ENCODE measurements around the gene PLXNC1. TPM values are rescaled to one million over a fixed set of nuclear protein-coding genes. Genes with fewer than 3 reads are reported as not detected.

Gene PLXNC1
- total and polyA plus RNA-seq, 9 of the 15 experiments (the other 6 are each of a cell fraction or from before 2014, with no cell fraction given), result 0.08 to 0.87 (median 0.28) TPM

GRCh38 chr12:94147387-94147990 is 888 bp upstream of the PLXNC1 start:
- Histone ChIP-seq H3K27ac (ENCODE audit: extremely low read depth, low read depth, low read length) (no peak overlapping the region), H3K9me3 (replicated peaks; ENCODE audit: control insufficient read depth, insufficient read depth, low read depth, low read length) (no peaks in the 10 kb centered on the region), H3K4me1 (replicated peaks in 1 of 2; ENCODE audit: control insufficient read depth in 2 of 2, insufficient read depth in 2 of 2, low read length in 2 of 2) (peaks cover 9 to 19% of the 10 kb centered on the region in 2 experiments; a peak in 4 of 5 replicates), H2AFZ (ENCODE audit: low read depth, low read length) (no peak overlapping the region), H3K27me3 (ENCODE audit: control insufficient read depth in 2 of 2, insufficient read depth in 2 of 2, low read length in 2 of 2) (peaks cover 21 to 60% of the 10 kb centered on the region in 2 experiments; a peak in 4 of 5 replicates), H3K79me2 (ENCODE audit: control insufficient read depth, insufficient read depth, low read length) (no peaks in the 10 kb centered on the region), H3K4me2 (ENCODE audit: insufficient read depth, low read length) (no peak overlapping the region), H3K9me1 (ENCODE audit: control insufficient read depth, insufficient read depth, low read length) (no peaks in the 10 kb centered on the region), H3K9ac (ENCODE audit: insufficient read depth in 1 of 2, low read depth in 2 of 2, low read length in 2 of 2) (no peak overlapping the region), H3K4me3 (no peak overlapping the region), H4K20me1 (replicated peaks; ENCODE audit: control insufficient read depth, insufficient read depth, low read length) (no peaks in the 10 kb centered on the region), H3K36me3 (ENCODE audit: control insufficient read depth, insufficient read depth, low read length) (no peaks in the 10 kb centered on the region)
- CTCF ChIA-PET (ENCODE audit: low intra/inter-chr PET ratio), result interaction anchor here (2.9 kb wide), 1 partner anchor 385 kb away, joined by 15 read pairs; no protein-coding TSS in a partner anchor
- POLR2A ChIA-PET, result no interaction called here
- BruUV-seq (replicated peaks), result no TSS peak
- in situ Hi-C loops (cut with MboI), result no loop called here
- no peak for ATAC-seq
- no peak for TF ChIP-seq HCFC1 (IDR thresholded peaks at IDR 0.05; ENCODE audit: low read depth, low read length)
- no peak for TF ChIP-seq POLR2G (IDR thresholded peaks at IDR 0.05; ENCODE audit: low read depth, low read length)
- TF ChIP-seq EGR1 (conservative IDR thresholded peaks at IDR 0.05), result no peak
- TF ChIP-seq CHD7 (IDR thresholded peaks at IDR 0.05; ENCODE audit: low read depth, low read length), result no peak
- no peak for TF ChIP-seq HDAC3 (IDR thresholded peaks at IDR 0.05; ENCODE audit: borderline replicate concordance, partially characterized antibody)
- TF ChIP-seq, protein P1, sequence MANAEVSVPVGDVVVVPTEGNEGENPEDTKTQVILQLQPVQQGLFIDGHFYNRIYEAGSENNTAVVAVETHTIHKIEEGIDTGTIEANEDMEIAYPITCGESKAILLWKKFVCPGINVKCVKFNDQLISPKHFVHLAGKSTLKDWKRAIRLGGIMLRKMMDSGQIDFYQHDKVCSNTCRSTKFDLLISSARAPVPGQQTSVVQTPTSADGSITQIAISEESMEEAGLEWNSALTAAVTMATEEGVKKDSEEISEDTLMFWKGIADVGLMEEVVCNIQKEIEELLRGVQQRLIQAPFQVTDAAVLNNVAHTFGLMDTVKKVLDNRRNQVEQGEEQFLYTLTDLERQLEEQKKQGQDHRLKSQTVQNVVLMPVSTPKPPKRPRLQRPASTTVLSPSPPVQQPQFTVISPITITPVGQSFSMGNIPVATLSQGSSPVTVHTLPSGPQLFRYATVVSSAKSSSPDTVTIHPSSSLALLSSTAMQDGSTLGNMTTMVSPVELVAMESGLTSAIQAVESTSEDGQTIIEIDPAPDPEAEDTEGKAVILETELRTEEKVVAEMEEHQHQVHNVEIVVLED (CRISPR knock-in tag; IDR thresholded peaks at IDR 0.05), result no peak
- TF ChIP-seq MED1 (CRISPR knock-in tag; IDR thresholded peaks at IDR 0.05; ENCODE audit: borderline replicate concordance), result no peak
- TF ChIP-seq NELFE (IDR thresholded peaks at IDR 0.05; ENCODE audit: insufficient read depth, insufficient read length), result no peak
- TF ChIP-seq RUNX1 (IDR thresholded peaks at IDR 0.05; ENCODE audit: low read depth), result no peak
- TF ChIP-seq BCL6 (CRISPR knock-in tag; IDR thresholded peaks at IDR 0.05), result no peak
- no peak for DNase-seq (ENCODE audit: extremely low read depth in 1 of 4, low spot score in 3 of 4)
- 16% methylated on average over 12 of the region's 13 CpGs for WGBS (ENCODE audit: insufficient coverage, low coverage, missing lambda C conversion rate)
- intact Hi-C loops (cut with micrococcal nuclease), result no loop called here
- no peak for FAIRE-seq

Measured in K562 (cell line).